Chondrocyte (in vitro differentiated cells): ENCODE measurements around the gene CLK4. TPM values are rescaled to one million over a fixed set of nuclear protein-coding genes. Genes with fewer than 3 reads are reported as not detected.

Source experiments
- DNase-seq: peaks from one replicate; pipeline ENCODE4 v3.0.0; 2021; ENCODE audit warnings: mixed read lengths, low spot score
- H3K27ac Mint-ChIP-seq: one replicate; pipeline ENCODE4 v1.8.0; 2021; ENCODE audit warnings: mild to moderate bottlenecking, moderate library complexity, mixed read lengths; ENCODE audit not compliant: unreplicated experiment
- H3K27me3 Mint-ChIP-seq: 2 replicates; pipeline ENCODE4 v1.8.0; 2021; ENCODE audit warnings: low read depth, mixed read lengths
- H3K36me3 Mint-ChIP-seq: 2 replicates; pipeline ENCODE4 v1.8.0; 2021; ENCODE audit warnings: low read depth, mixed read lengths
- H3K4me1 Mint-ChIP-seq: 2 replicates; pipeline ENCODE4 v1.8.0; 2021; ENCODE audit warnings: low read depth, mild to moderate bottlenecking, mixed read lengths
- H3K4me3 Mint-ChIP-seq: one replicate; pipeline ENCODE4 v1.8.0; 2021; ENCODE audit warnings: mild to moderate bottlenecking, moderate library complexity, mixed read lengths; ENCODE audit not compliant: unreplicated experiment
- H3K9me3 Mint-ChIP-seq: 2 replicates; pipeline ENCODE4 v1.8.0; 2021; ENCODE audit warnings: low read depth, mixed read lengths
- long read RNA-seq: library from polyadenylated mRNA; stranded (forward); transcript quantifications from one replicate; pipeline ENCODE4 v2.0.0, GENCODE V29; 2021
- total RNA-seq: library from RNA; stranded (reverse); gene quantifications from 3 replicates; pipeline ENCODE4 v1.2.1, GENCODE V29; 2021
- TF ChIP-seq, protein P1 (sequence below): fragments of 200-600 bp; sonication (generic); IDR thresholded peaks from 2 replicates; pipeline ENCODE4 v1.5.0; 2021; ENCODE audit warnings: antibody characterized with exemption, mild to moderate bottlenecking, moderate library complexity

CLK4 gene
- total RNA-seq, result 19.9 to 28.1 TPM (median 21.8 TPM) in 3 replicates
- long read RNA-seq, transcript CLK4-201 (13 exons, 2,568 nt), result major isoform, 16 of 30 reads
- long read RNA-seq, partial matches to known transcripts, result 1 of 30 reads
- long read RNA-seq, other reads (novel, unspliced or antisense), result 13 of 30 reads

DNA sequence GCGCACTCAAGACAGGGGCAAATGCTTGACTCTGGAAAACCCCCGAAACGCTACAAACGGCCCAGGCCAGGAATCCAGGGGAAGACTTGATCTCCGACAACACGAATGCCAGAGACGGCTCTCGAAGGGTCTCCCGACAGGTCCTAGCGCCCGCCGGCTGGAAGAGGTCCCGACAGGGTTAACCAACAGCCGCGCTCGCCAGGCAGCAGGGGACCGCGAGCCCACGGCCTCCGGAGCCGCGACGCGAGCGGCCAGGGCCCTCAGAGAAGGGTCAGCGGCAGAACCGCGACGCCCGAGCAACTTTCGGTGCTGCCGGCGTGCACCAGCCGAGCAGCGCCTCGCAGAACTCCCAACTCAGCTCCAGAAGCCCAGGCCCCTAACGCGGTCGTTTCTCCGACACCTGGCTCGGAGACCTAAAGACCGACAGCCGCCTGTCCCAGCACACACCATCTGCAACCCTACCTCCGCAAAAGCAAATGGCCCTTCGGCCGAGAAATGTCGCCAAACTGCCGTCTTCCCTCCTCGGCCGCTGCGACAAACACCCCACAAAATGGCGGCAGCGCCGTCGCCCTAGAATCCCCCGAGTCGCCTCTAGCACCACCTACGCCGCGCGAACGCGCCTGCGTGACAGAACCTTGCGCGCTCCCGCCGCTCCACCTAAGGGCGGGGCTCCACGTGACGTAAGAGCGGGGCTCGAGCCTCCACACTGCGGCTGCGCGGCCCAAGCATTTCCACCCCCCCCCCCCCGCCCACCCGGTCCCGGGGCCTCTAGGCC is at the start of gene CLK4:
CLK4 (minus strand) TSS at position 567 of the 775 bp plus-strand sequence. CDS start 3,634 bp downstream, outside the sequence.
- H3K9me3 Mint-ChIP-seq, result peaks cover 6% of the 10 kb centered on the region
- peak; percentile 98 for DNase-seq
- H3K36me3 Mint-ChIP-seq, result peaks cover 7% of the 10 kb centered on the region
- peaks cover 30% of the 10 kb centered on the region for H3K4me1 Mint-ChIP-seq
- TF ChIP-seq, protein P1, sequence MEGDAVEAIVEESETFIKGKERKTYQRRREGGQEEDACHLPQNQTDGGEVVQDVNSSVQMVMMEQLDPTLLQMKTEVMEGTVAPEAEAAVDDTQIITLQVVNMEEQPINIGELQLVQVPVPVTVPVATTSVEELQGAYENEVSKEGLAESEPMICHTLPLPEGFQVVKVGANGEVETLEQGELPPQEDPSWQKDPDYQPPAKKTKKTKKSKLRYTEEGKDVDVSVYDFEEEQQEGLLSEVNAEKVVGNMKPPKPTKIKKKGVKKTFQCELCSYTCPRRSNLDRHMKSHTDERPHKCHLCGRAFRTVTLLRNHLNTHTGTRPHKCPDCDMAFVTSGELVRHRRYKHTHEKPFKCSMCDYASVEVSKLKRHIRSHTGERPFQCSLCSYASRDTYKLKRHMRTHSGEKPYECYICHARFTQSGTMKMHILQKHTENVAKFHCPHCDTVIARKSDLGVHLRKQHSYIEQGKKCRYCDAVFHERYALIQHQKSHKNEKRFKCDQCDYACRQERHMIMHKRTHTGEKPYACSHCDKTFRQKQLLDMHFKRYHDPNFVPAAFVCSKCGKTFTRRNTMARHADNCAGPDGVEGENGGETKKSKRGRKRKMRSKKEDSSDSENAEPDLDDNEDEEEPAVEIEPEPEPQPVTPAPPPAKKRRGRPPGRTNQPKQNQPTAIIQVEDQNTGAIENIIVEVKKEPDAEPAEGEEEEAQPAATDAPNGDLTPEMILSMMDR, result peak; percentile 18
- peak within 1 kb of the TSS; percentile 98 for H3K4me3 Mint-ChIP-seq
- no peaks in the 10 kb centered on the region for H3K27me3 Mint-ChIP-seq
- H3K27ac Mint-ChIP-seq, result peak within 1 kb of the TSS; percentile 99

DNA sequence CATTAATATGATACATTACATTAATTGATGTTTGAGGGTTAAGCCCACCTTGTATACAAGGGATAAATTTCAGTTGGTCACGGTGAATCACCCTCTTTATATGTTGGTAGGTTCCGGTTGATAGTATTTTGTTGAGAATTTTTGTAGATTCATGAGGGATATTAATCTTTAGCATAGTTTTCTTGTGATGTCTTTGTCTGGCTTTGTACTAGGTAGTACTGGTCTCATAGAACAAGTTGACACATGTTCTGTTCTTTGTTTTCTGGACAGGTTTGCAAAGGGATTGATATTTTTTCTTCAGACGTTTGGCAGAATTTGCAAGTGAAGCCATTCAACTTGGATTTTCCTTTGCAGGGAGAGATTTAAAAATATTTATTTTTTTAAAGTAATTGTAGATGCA is 49.1 kb upstream of the CLK4 start:
- Mint-ChIP-seq H3K36me3 (no peaks in the 10 kb centered on the region), H3K27me3 (no peaks in the 10 kb centered on the region), H3K27ac (no peak overlapping the region), H3K9me3 (peaks cover 18% of the 10 kb centered on the region), H3K4me3 (no peak overlapping the region), H3K4me1 (peaks cover 37% of the 10 kb centered on the region)
- TF ChIP-seq, protein P1, result no peak
- no peak for DNase-seq

DNA sequence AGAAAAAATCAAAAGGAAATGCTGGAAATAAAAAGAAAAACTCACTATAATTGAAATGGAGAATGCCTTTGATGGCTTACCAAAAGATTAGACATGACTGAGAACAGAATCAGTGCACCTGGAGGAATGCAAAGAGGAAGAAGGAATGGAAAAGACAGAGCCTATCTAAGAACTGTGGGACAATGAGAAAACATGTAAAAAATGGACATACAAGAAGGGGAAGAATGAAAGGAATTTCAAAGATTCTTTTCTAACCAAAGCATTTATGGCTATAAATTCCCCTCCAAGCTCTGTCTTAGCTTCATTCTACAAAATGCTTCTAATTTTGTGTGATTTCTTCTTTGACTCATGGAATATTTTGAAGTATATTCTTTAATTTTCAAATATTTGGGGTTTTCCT is 47.5 kb upstream of the CLK4 start:
- no peak for DNase-seq
- Mint-ChIP-seq H3K27ac (peak overlapping the region; percentile 74), H3K36me3 (peaks cover 2% of the 10 kb centered on the region)

DNA sequence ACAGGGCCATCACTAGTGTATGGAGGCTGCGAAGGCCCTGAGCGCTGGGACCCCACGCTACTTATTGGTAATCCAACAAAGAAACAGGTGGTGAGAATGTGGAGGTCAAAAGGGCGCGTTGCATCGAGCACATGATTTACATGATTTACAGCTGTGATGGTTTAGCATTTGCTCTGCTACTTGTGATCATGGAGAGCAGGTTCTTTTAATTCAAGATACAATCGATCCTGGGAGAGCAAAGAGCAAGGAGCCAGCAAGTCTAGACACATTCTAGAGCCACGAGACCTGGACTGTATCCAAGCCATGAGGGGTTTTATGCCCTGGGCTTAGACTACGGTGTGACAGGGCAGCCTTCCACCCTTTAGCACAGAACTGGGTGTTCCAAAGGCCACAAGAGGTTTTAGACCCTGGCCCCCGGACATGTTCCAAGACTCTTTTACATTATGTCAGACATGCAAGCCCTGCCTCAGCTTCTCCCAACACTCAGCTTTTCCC is 47.0 kb upstream of the CLK4 start:
- peaks cover 2% of the 10 kb centered on the region for H3K36me3 Mint-ChIP-seq
- no peak overlapping the region for H3K4me3 Mint-ChIP-seq
- DNase-seq, result no peak
- H3K27ac Mint-ChIP-seq, result peak overlapping the region; percentile 74
- H3K9me3 Mint-ChIP-seq, result peaks cover 18% of the 10 kb centered on the region
- H3K4me1 Mint-ChIP-seq, result peaks cover 37% of the 10 kb centered on the region
- H3K27me3 Mint-ChIP-seq, result no peaks in the 10 kb centered on the region
- TF ChIP-seq, protein P1, result no peak

More for the DNA sequence above, 47.5 kb upstream of the CLK4 start:
- no peaks in the 10 kb centered on the region for H3K27me3 Mint-ChIP-seq
- H3K4me3 Mint-ChIP-seq, result no peak overlapping the region
- H3K9me3 Mint-ChIP-seq, result peaks cover 18% of the 10 kb centered on the region
- TF ChIP-seq, protein P1, result no peak
- peaks cover 37% of the 10 kb centered on the region for H3K4me1 Mint-ChIP-seq

DNA sequence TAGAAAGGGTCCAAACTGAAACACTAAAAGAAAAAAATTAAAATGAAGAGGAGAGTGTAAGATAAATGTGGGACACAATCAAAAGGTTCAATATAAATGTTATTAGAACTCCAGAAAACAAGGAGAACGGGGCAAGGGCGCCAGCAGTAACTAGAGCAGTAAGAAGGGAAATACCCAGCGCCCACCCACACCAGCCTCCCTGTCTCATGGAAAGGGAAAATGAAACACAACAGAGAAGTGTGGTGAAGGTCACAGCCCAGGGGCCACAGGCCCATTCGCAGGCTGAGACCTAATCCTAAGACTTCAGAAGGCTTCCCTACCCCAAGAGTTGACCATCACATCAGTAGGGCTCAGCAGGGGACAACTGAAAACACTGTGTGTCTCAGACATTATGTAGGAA is 45.8 kb upstream of the CLK4 start:
- TF ChIP-seq, protein P1, result no peak
- H3K4me3 Mint-ChIP-seq, result no peak overlapping the region
- no peaks in the 10 kb centered on the region for H3K27me3 Mint-ChIP-seq
- DNase-seq, result no peak
- H3K4me1 Mint-ChIP-seq, result peaks cover 37% of the 10 kb centered on the region
- no peak overlapping the region for H3K27ac Mint-ChIP-seq
- H3K36me3 Mint-ChIP-seq, result peaks cover 2% of the 10 kb centered on the region
- peaks cover 20% of the 10 kb centered on the region for H3K9me3 Mint-ChIP-seq
